HG02840 (cell line): ENCODE results near the gene PPP1R1C.

Experiments used
- ATAC-seq: cut with Tn5 transposase; IDR thresholded peaks from one replicate; pipeline ENCODE4 v1.9.1; 2021; ENCODE audit warnings: mild to moderate bottlenecking, moderate library complexity, moderate number of reproducible peaks; ENCODE audit not compliant: unreplicated experiment, low FRiP score

The PPP1R1C gene

GRCh38 chr2:181970160-181970794, 15.4 kb upstream of the PPP1R1C start:
- ATAC-seq = no peak

- ATAC-seq = no peak
Observed at GRCh38 chr2:181971032-181971431, 14.6 kb upstream of the PPP1R1C start.

- no peak for ATAC-seq
Observed at GRCh38 chr2:181972431-181973170, 13.1 kb upstream of the PPP1R1C start.

GRCh38 chr2:181973171-181973783, 12.4 kb upstream of the PPP1R1C start:
- ATAC-seq = no peak

- no peak for ATAC-seq
Observed at GRCh38 chr2:181977661-181978350, 7.8 kb upstream of the PPP1R1C start.

GRCh38 chr2:181978351-181979150, 7.1 kb upstream of the PPP1R1C start:
- ATAC-seq = no peak

GRCh38 chr2:181984060-181984459, 1.6 kb upstream of the PPP1R1C start:
- ATAC-seq = no peak

GRCh38 chr2:181984814-181985631, 630 bp upstream of the PPP1R1C start:
- no peak for ATAC-seq

GRCh38 chr2:181988154-181988924, 2.7 kb downstream of the PPP1R1C start:
- ATAC-seq = no peak

- no peak for ATAC-seq
Observed at GRCh38 chr2:181989099-181989498, 3.4 kb downstream of the PPP1R1C start.

GRCh38 chr2:181991171-181991885, 5.7 kb downstream of the PPP1R1C start:
- ATAC-seq = peak; percentile 95

- peak; percentile 83 for ATAC-seq
Observed at GRCh38 chr2:181992776-181993175, 7.1 kb downstream of the PPP1R1C start.

- no peak for ATAC-seq
Observed at GRCh38 chr2:181995289-181995688, 9.6 kb downstream of the PPP1R1C start.

- ATAC-seq = no peak
Observed at GRCh38 chr2:181998041-181998835, 12.6 kb downstream of the PPP1R1C start.

- ATAC-seq = no peak
Observed at GRCh38 chr2:181998891-181999654, 13.4 kb downstream of the PPP1R1C start.

GRCh38 chr2:181999911-182000310, 14.3 kb downstream of the PPP1R1C start:
- no peak for ATAC-seq
